Measurements from ENCODE around the gene GEN1.

Gene GEN1

GRCh38 chr2:17736989-17737388 lies 16.9 kb upstream of the GEN1 start:
- DNase-seq (ENCODE audit: low read depth): no peak
- no peak for TF ChIP-seq CTCF (IDR thresholded peaks at IDR 0.05; ENCODE audit: insufficient read depth, low read depth, low read length, missing control alignments)
- H3K4me3 ChIP-seq (ENCODE audit: low read length): no peak overlapping the region

- no peak for TF ChIP-seq CTCF (IDR thresholded peaks at IDR 0.05; ENCODE audit: insufficient read depth, low read depth, low read length, missing control alignments)
- no peak for DNase-seq (ENCODE audit: low read depth)
- H3K4me3 ChIP-seq (ENCODE audit: low read length): no peak overlapping the region
These were observed 13.7 kb upstream of the GEN1 start for GRCh38 chr2:17740203-17740602.

GRCh38 chr2:17747684-17748452 lies 6.1 kb upstream of the GEN1 start:
- TF ChIP-seq CTCF (IDR thresholded peaks at IDR 0.05; ENCODE audit: insufficient read depth, low read depth, low read length, missing control alignments): no peak
- no peak overlapping the region for H3K4me3 ChIP-seq (ENCODE audit: low read length)

GRCh38 chr2:17748745-17749144 lies 5.2 kb upstream of the GEN1 start:
- no peak overlapping the region for H3K4me3 ChIP-seq (ENCODE audit: low read length)
- no peak for DNase-seq (ENCODE audit: low read depth)
- TF ChIP-seq CTCF (IDR thresholded peaks at IDR 0.05; ENCODE audit: insufficient read depth, low read depth, low read length, missing control alignments): no peak

More at GRCh38 chr2:17747684-17748452, 6.1 kb upstream of the GEN1 start:
- peak; percentile 55 for DNase-seq (ENCODE audit: low read depth)

- H3K4me3 ChIP-seq (ENCODE audit: low read length): no peak overlapping the region
- no peak for TF ChIP-seq CTCF (IDR thresholded peaks at IDR 0.05; ENCODE audit: insufficient read depth, low read depth, low read length, missing control alignments)
- no peak for DNase-seq (ENCODE audit: low read depth)
These were observed 4.0 kb upstream of the GEN1 start for GRCh38 chr2:17749753-17750438.

GRCh38 chr2:17752246-17752645 lies 1.7 kb upstream of the GEN1 start:
- peak overlapping the region; percentile 90 for H3K4me3 ChIP-seq (ENCODE audit: low read length)
- TF ChIP-seq CTCF (IDR thresholded peaks at IDR 0.05; ENCODE audit: insufficient read depth, low read depth, low read length, missing control alignments): no peak
- DNase-seq (ENCODE audit: low read depth): no peak

All from epithelial cell of esophagus (primary cell).